Esophagus (tissue), 2 donors: ENCODE data around the gene TICAM1. TPM values are rescaled to one million over a fixed set of nuclear protein-coding genes. Genes with fewer than 3 reads are reported as not detected.
"Not testable (repeated sequence)": the region's sequence is repeated elsewhere in the genome, so short reads cannot be mapped to it uniquely, and the experiment has no call there.

Source experiments
- H3K27ac ChIP-seq, 2 donors: one replicate each; pipeline ENCODE4 v1.5.1; 2013; ENCODE audit warnings: low read depth in 2 of 2, mild to moderate bottlenecking in 2 of 2, inconsistent platforms in 1 of 2, low read length in 1 of 2, moderate library complexity in 1 of 2
- H3K27me3 ChIP-seq, 2 donors: one replicate each; pipeline ENCODE4 v1.6.1; 2013; ENCODE audit warnings: low read length in 2 of 2, control low read depth in 1 of 2, mild to moderate bottlenecking in 1 of 2; ENCODE audit not compliant: insufficient read depth in 2 of 2, control insufficient read depth in 1 of 2
- H3K36me3 ChIP-seq, 2 donors: one replicate each; pipeline ENCODE4 v1.6.1; 2013; ENCODE audit warnings: low read length in 1 of 2; ENCODE audit not compliant: control insufficient read depth in 2 of 2, insufficient read depth in 2 of 2
- H3K4me1 ChIP-seq, 2 donors: one replicate each; pipeline ENCODE4 v1.6.1; 2013; ENCODE audit warnings: low read length in 1 of 2; ENCODE audit not compliant: control insufficient read depth in 2 of 2, insufficient read depth in 2 of 2
- H3K4me3 ChIP-seq, 2 donors: one replicate each; pipeline ENCODE4 v1.5.1; 2013; ENCODE audit warnings: low read length in 2 of 2, mild to moderate bottlenecking in 2 of 2, low read depth in 1 of 2, moderate library complexity in 1 of 2
- H3K9me3 ChIP-seq, 2 donors: one replicate each; pipeline ENCODE4 v1.6.1; 2013; ENCODE audit warnings: mild to moderate bottlenecking in 2 of 2, low read depth in 1 of 2, low read length in 1 of 2, moderate library complexity in 1 of 2; ENCODE audit not compliant: control insufficient read depth in 2 of 2, insufficient read depth in 1 of 2
- WGBS, 2 donors: extraction: QIAGEN DNeasy Blood & Tissue Kit; methylation state at CpG; one replicate each; pipeline ENCODE4 v1.1.7; 2013; 5-methylcytosine and 5-hydroxymethylcytosine counted together
- polyA plus RNA-seq, 2 donors: library from polyadenylated mRNA; stranded (reverse); fragments of 200-250 nt; gene quantifications; one replicate each; pipeline ENCODE4 v1.2.3, GENCODE V29; 2013
- donor health status: healthy with polysubstance abuse.
- donor health status: Bipolar disorder and iron deficiency.

Gene TICAM1
- polyA plus RNA-seq, 2 donors: 40.8 to 50.4 TPM

GRCh38 chr19:4811328-4812131 is 20.0 kb downstream of the TICAM1 start:
- Histone ChIP-seq H3K36me3 (peaks cover 1 to 5% of the 10 kb centered on the region in 2 donors), H3K27me3 (no peaks in the 10 kb centered on the region), H3K4me3 (no peak overlapping the region), H3K27ac (peak overlapping the region; percentile 22 to 26), H3K4me1 (peaks cover 2 to 5% of the 10 kb centered on the region in 2 donors), H3K9me3 (no peaks in the 10 kb centered on the region)
- 61 to 67% methylated on average over 12 of the region's 12 CpGs for WGBS, 2 donors

- Histone ChIP-seq H3K27me3 (no peaks in the 10 kb centered on the region), H3K9me3 (no peaks in the 10 kb centered on the region), H3K36me3 (no peaks in the 10 kb centered on the region), H3K27ac (no peak overlapping the region), H3K4me3 (no peak overlapping the region), H3K4me1 (peaks cover 2 to 4% of the 10 kb centered on the region in 2 donors)
- WGBS, 2 donors: 74 to 81% methylated on average over 6 of the region's 6 CpGs
Observed at GRCh38 chr19:4807188-4807587, 24.3 kb downstream of the TICAM1 start.

- no peaks in the 10 kb centered on the region for H3K9me3 ChIP-seq
- no peaks in the 10 kb centered on the region for H3K36me3 ChIP-seq
- H3K4me3 ChIP-seq: no peak overlapping the region
- 73 to 74% methylated on average over 6 of the region's 6 CpGs for WGBS, 2 donors
- no peaks in the 10 kb centered on the region for H3K27me3 ChIP-seq
- H3K27ac ChIP-seq: no peak overlapping the region
- peaks cover 0 to 4% of the 10 kb centered on the region in 2 donors for H3K4me1 ChIP-seq
Observed at GRCh38 chr19:4806384-4806783, 25.1 kb downstream of the TICAM1 start.

GRCh38 chr19:4805140-4805539 is 26.4 kb downstream of the TICAM1 start:
- not testable (repeated sequence) for H3K4me1 ChIP-seq, H3K27ac ChIP-seq, H3K36me3 ChIP-seq, H3K27me3 ChIP-seq, H3K4me3 ChIP-seq, H3K9me3 ChIP-seq
- WGBS, 2 donors: 93 to 94% methylated on average over 6 of the region's 6 CpGs

GRCh38 chr19:4803736-4804695 is 27.5 kb downstream of the TICAM1 start:
- Histone ChIP-seq H3K27ac (no peak overlapping the region), H3K36me3 (no peaks in the 10 kb centered on the region), H3K4me1 (peaks cover 2 to 9% of the 10 kb centered on the region in 2 donors), H3K4me3 (no peak overlapping the region), H3K27me3 (no peaks in the 10 kb centered on the region), H3K9me3 (no peaks in the 10 kb centered on the region)
- WGBS, 2 donors: 46% methylated on average over 33 of the region's 33 CpGs

GRCh38 chr19:4802711-4803110 is 28.8 kb downstream of the TICAM1 start:
- Histone ChIP-seq H3K36me3 (peaks cover 0 to 4% of the 10 kb centered on the region in 2 donors), H3K27ac (no peak overlapping the region), H3K4me3 (no peak overlapping the region), H3K27me3 (no peaks in the 10 kb centered on the region), H3K9me3 (no peaks in the 10 kb centered on the region), H3K4me1 (peaks cover 2 to 9% of the 10 kb centered on the region in 2 donors)
- WGBS, 2 donors: 74 to 82% methylated on average over 7 of the region's 7 CpGs

- 61 to 69% methylated on average over 3 of the region's 3 CpGs for WGBS, 2 donors
- H3K4me1 ChIP-seq: peaks cover 2 to 9% of the 10 kb centered on the region in 2 donors
Observed at GRCh38 chr19:4801085-4801619, 30.4 kb downstream of the TICAM1 start.

GRCh38 chr19:4800591-4801081 is 30.9 kb downstream of the TICAM1 start:
- Histone ChIP-seq H3K27me3 (no peaks in the 10 kb centered on the region), H3K36me3 (peaks cover 4 to 6% of the 10 kb centered on the region in 2 donors), H3K4me1 (peaks cover 2 to 9% of the 10 kb centered on the region in 2 donors), H3K27ac (peak overlapping the region; percentile 89 to 94), H3K9me3 (no peaks in the 10 kb centered on the region), H3K4me3 (peak overlapping the region in 1 of 2 donors; percentile 17)
- WGBS, 2 donors: 41 to 51% methylated on average over 23 of the region's 23 CpGs

More at GRCh38 chr19:4801085-4801619, 30.4 kb downstream of the TICAM1 start:
- Histone ChIP-seq H3K36me3 (peaks cover 4 to 6% of the 10 kb centered on the region in 2 donors), H3K27ac (peak overlapping the region; percentile 85 to 94), H3K4me3 (no peak overlapping the region), H3K9me3 (no peaks in the 10 kb centered on the region), H3K27me3 (no peaks in the 10 kb centered on the region)

GRCh38 chr19:4795400-4795799 is 36.1 kb downstream of the TICAM1 start:
- 42 to 61% methylated on average over 9 of the region's 9 CpGs for WGBS, 2 donors
- Histone ChIP-seq H3K36me3 (peaks cover 6 to 17% of the 10 kb centered on the region in 2 donors), H3K9me3 (no peaks in the 10 kb centered on the region), H3K4me3 (peak overlapping the region in 1 of 2 donors; percentile 22), H3K4me1 (peaks cover 2 to 25% of the 10 kb centered on the region in 2 donors), H3K27me3 (no peaks in the 10 kb centered on the region), H3K27ac (peak overlapping the region; percentile 81 to 92)
